HG02588 (cell line): ENCODE results near the gene ZNF12.

Experiments
- ATAC-seq: cut with Tn5 transposase; IDR thresholded peaks from one replicate; pipeline ENCODE4 v1.9.1; 2021; ENCODE audit warnings: mild to moderate bottlenecking, moderate library complexity; ENCODE audit not compliant: unreplicated experiment

The ZNF12 gene

GRCh38 chr7:6648066-6648814 is 58.5 kb downstream of the ZNF12 start:
- ATAC-seq: no peak

GRCh38 chr7:6647541-6647940 is 59.2 kb downstream of the ZNF12 start:
- no peak for ATAC-seq

GRCh38 chr7:6647080-6647479 is 59.7 kb downstream of the ZNF12 start:
- no peak for ATAC-seq

GRCh38 chr7:6646465-6646864 is 60.3 kb downstream of the ZNF12 start:
- no peak for ATAC-seq

- ATAC-seq: no peak
These were observed 62.0 kb downstream of the ZNF12 start for GRCh38 chr7:6644728-6645127.

GRCh38 chr7:6643915-6644625 is 62.7 kb downstream of the ZNF12 start:
- no peak for ATAC-seq

GRCh38 chr7:6642861-6643640 is 63.7 kb downstream of the ZNF12 start:
- no peak for ATAC-seq

- no peak for ATAC-seq
These were observed 64.4 kb downstream of the ZNF12 start for GRCh38 chr7:6642239-6642839.

- ATAC-seq: no peak
These were observed 65.3 kb downstream of the ZNF12 start for GRCh38 chr7:6641305-6642035.

- no peak for ATAC-seq
These were observed 66.5 kb downstream of the ZNF12 start for GRCh38 chr7:6640246-6640721.

GRCh38 chr7:6639627-6640026 is 67.1 kb downstream of the ZNF12 start:
- ATAC-seq: no peak

- no peak for ATAC-seq
These were observed 67.7 kb downstream of the ZNF12 start for GRCh38 chr7:6639032-6639431.
